ENCODE measurements around the gene PSMC1.

PSMC1 gene

GRCh38 chr14:90287791-90288190, 31.4 kb downstream of the PSMC1 start:
- no peak for DNase-seq (ENCODE audit: low read depth)
- TF ChIP-seq CTCF (IDR thresholded peaks at IDR 0.05; ENCODE audit: control insufficient read depth, extremely low read depth, insufficient read depth) = no peak
- H3K4me3 ChIP-seq (ENCODE audit: low read depth, low read length) = no peak overlapping the region

DNA sequence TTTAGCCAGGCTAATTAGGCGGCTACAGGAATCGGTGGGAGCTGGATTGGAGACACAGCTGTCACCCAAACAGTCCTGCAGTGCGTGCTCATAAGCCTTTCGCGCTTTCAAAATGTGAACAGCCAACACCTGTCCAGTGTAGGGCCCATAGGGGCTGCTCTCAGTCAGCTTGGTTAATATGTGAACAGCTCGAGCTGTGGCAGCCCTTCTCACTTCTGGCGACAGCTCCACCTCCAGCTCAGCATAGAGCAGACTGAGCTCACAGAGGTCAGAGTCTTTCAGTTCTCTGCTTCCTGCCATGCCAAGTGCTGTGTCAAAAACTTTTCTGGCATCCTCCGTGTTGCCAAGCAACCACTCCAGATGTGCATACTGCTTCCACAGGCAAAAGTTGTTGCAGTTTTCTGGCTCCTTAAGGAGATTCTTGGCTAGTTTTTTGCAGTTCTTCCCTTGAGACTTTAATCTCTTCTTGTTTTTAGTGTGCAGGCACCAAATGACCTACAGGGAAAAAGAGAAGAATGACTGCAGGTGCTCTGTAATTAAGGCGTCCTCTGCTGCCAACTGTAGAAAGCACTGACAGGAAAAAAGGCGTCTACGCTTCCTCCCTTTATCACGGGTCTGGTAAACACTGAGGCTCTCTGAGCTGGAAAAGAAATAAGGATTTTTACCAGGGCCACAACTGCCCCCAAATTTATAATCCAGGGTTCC, 32.5 kb downstream of the PSMC1 start:
- H3K4me3 ChIP-seq (ENCODE audit: low read depth, low read length) = no peak overlapping the region
- no peak for DNase-seq (ENCODE audit: low read depth)
- no peak for TF ChIP-seq CTCF (IDR thresholded peaks at IDR 0.05; ENCODE audit: control insufficient read depth, extremely low read depth, insufficient read depth)

- H3K4me3 ChIP-seq (ENCODE audit: low read depth, low read length) = no peak overlapping the region
- TF ChIP-seq CTCF (IDR thresholded peaks at IDR 0.05; ENCODE audit: control insufficient read depth, extremely low read depth, insufficient read depth) = no peak
- no peak for DNase-seq (ENCODE audit: low read depth)
These were observed 34.1 kb downstream of the PSMC1 start for GRCh38 chr14:90290337-90291011.

- no peak overlapping the region for H3K4me3 ChIP-seq (ENCODE audit: low read depth, low read length)
- no peak for TF ChIP-seq CTCF (IDR thresholded peaks at IDR 0.05; ENCODE audit: control insufficient read depth, extremely low read depth, insufficient read depth)
- no peak for DNase-seq (ENCODE audit: low read depth)
These were observed 35.3 kb downstream of the PSMC1 start for GRCh38 chr14:90291699-90292098.

GRCh38 chr14:90293766-90294730, 37.7 kb downstream of the PSMC1 start:
- no peak for TF ChIP-seq CTCF (IDR thresholded peaks at IDR 0.05; ENCODE audit: control insufficient read depth, extremely low read depth, insufficient read depth)
- DNase-seq (ENCODE audit: low read depth) = peak; percentile 92
- H3K4me3 ChIP-seq (ENCODE audit: low read depth, low read length) = no peak overlapping the region

- no peak for DNase-seq (ENCODE audit: low read depth)
- TF ChIP-seq CTCF (IDR thresholded peaks at IDR 0.05; ENCODE audit: control insufficient read depth, extremely low read depth, insufficient read depth) = no peak
- no peak overlapping the region for H3K4me3 ChIP-seq (ENCODE audit: low read depth, low read length)
These were observed 38.5 kb downstream of the PSMC1 start for GRCh38 chr14:90294872-90295271.

Measured in LNCaP clone FGC (cell line).